ENCODE data around the gene PI4KB.
A peak's percentile ranks its signal among the peaks of the same experiment; 100 is the strongest.

Gene PI4KB

DNA sequence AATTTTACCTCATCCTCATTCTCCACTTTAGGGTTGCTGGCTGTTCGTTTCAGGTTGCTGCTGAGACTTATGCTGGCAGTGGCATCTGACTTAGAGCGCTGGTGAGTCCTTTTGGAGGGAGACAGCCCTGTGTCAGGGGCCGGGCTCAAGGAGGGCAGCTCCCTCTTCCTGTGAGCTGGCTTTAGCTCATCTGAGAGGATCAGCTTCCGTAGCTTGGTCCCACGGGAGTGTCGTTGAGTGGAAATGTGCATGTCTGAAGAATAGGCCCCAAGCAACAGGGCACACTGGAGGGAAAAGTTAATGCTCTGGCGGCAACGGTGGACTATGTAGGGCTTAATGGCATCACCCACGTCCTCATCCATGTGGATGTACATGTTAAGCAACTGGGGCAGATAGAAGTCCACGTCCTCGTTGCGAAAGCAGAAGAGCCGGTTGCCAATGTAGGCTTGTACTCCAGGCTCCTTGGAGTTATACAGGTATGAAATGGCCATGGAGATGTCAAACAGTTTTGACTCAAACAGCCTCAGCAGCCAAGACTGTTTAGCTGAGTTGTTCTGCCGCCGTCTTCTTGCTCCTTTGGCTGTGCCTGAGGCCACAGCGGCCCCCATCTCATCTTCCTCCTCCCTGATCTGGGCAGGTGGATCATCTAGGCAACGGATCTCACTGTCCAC is 11.5 kb downstream of the PI4KB start:
- no peak for DNase-seq (ENCODE audit: low read depth)
- TF ChIP-seq, protein P1, sequence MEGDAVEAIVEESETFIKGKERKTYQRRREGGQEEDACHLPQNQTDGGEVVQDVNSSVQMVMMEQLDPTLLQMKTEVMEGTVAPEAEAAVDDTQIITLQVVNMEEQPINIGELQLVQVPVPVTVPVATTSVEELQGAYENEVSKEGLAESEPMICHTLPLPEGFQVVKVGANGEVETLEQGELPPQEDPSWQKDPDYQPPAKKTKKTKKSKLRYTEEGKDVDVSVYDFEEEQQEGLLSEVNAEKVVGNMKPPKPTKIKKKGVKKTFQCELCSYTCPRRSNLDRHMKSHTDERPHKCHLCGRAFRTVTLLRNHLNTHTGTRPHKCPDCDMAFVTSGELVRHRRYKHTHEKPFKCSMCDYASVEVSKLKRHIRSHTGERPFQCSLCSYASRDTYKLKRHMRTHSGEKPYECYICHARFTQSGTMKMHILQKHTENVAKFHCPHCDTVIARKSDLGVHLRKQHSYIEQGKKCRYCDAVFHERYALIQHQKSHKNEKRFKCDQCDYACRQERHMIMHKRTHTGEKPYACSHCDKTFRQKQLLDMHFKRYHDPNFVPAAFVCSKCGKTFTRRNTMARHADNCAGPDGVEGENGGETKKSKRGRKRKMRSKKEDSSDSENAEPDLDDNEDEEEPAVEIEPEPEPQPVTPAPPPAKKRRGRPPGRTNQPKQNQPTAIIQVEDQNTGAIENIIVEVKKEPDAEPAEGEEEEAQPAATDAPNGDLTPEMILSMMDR (IDR thresholded peaks at IDR 0.05; ENCODE audit: insufficient read depth, low read depth, low read length, missing control alignments): no peak
- H3K4me3 ChIP-seq (ENCODE audit: low read length): no peak overlapping the region

- no peak overlapping the region for H3K4me3 ChIP-seq (ENCODE audit: low read length)
- TF ChIP-seq, protein P1 (IDR thresholded peaks at IDR 0.05; ENCODE audit: insufficient read depth, low read depth, low read length, missing control alignments): no peak
- peak; percentile 25 for DNase-seq (ENCODE audit: low read depth)
These were observed 12.9 kb downstream of the PI4KB start for GRCh38 chr1:151314137-151314875.

DNA sequence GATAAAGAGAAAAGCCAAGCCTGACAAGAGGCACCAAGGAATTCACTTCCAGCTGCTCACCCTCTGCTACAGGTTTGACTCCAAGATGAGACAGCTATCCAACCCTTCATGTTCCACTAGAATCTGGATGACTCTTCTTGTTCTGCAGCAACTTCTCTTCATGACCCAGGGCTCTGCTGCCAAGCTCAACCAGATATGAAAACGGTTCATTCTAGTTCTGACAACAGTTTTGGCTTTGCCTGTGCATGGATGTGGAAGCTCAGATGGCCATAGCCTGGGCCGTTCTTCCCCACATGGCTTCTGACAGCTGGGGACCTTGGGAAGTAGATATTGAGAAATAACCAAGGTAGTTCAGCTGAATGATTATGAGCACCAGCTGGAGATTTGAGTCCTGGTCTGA is 13.7 kb downstream of the PI4KB start:
- peak; percentile 17 for DNase-seq (ENCODE audit: low read depth)
- no peak overlapping the region for H3K4me3 ChIP-seq (ENCODE audit: low read length)
- TF ChIP-seq, protein P1 (IDR thresholded peaks at IDR 0.05; ENCODE audit: insufficient read depth, low read depth, low read length, missing control alignments): no peak

- TF ChIP-seq, protein P1 (IDR thresholded peaks at IDR 0.05; ENCODE audit: insufficient read depth, low read depth, low read length, missing control alignments): no peak
- no peak for DNase-seq (ENCODE audit: low read depth)
- no peak overlapping the region for H3K4me3 ChIP-seq (ENCODE audit: low read length)
These were observed 14.4 kb downstream of the PI4KB start for GRCh38 chr1:151312826-151313225.

GRCh38 chr1:151312411-151312810 is 14.8 kb downstream of the PI4KB start:
- no peak overlapping the region for H3K4me3 ChIP-seq (ENCODE audit: low read length)
- TF ChIP-seq, protein P1 (IDR thresholded peaks at IDR 0.05; ENCODE audit: insufficient read depth, low read depth, low read length, missing control alignments): no peak
- DNase-seq (ENCODE audit: low read depth): peak; percentile 66

GRCh38 chr1:151311589-151312331 is 15.5 kb downstream of the PI4KB start:
- TF ChIP-seq, protein P1 (IDR thresholded peaks at IDR 0.05; ENCODE audit: insufficient read depth, low read depth, low read length, missing control alignments): no peak
- H3K4me3 ChIP-seq (ENCODE audit: low read length): no peak overlapping the region
- DNase-seq (ENCODE audit: low read depth): peak; percentile 100
